NB4 (cell line): ENCODE results near the gene KLHL30.

Experiments used
- DNase-seq: peaks from one replicate; pipeline ENCODE4 v3.0.0; 2010; ENCODE audit warnings: low read depth
- H3K4me3 ChIP-seq: one replicate; pipeline ENCODE4 v1.5.1; 2011; ENCODE audit warnings: mild to moderate bottlenecking, low read depth, low read length, moderate library complexity
- CTCF ChIP-seq: IDR thresholded peaks from one replicate; pipeline ENCODE4 v1.5.1; 2012; ENCODE audit warnings: low read depth, low read length
- MYC ChIP-seq: IDR thresholded peaks from 2 replicates; pipeline ENCODE4 v1.6.1; 2011; ENCODE audit warnings: low read depth, low read length
- POLR2A ChIP-seq: IDR thresholded peaks from 2 replicates; pipeline ENCODE4 v1.6.1; 2011; ENCODE audit warnings: mild to moderate bottlenecking; ENCODE audit not compliant: insufficient read length; ENCODE audit errors: extremely low read depth
- TF ChIP-seq, protein P1 (sequence below): IDR thresholded peaks from 2 replicates; pipeline ENCODE4 v1.6.1; 2011; ENCODE audit warnings: low read depth, low read length

The KLHL30 gene

GRCh38 chr2:238165288-238165921 is 26.9 kb downstream of the KLHL30 start:
- no peak for DNase-seq
- TF ChIP-seq, protein P1, sequence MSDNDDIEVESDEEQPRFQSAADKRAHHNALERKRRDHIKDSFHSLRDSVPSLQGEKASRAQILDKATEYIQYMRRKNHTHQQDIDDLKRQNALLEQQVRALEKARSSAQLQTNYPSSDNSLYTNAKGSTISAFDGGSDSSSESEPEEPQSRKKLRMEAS: no peak
- TF ChIP-seq MYC: no peak
- no peak for TF ChIP-seq CTCF
- TF ChIP-seq POLR2A: no peak
- H3K4me3 ChIP-seq: no peak overlapping the region

GRCh38 chr2:238166391-238167343 is 28.2 kb downstream of the KLHL30 start:
- H3K4me3 ChIP-seq: no peak overlapping the region
- DNase-seq: no peak
- no peak for TF ChIP-seq POLR2A
- TF ChIP-seq, protein P1: no peak
- no peak for TF ChIP-seq CTCF
- no peak for TF ChIP-seq MYC

- no peak overlapping the region for H3K4me3 ChIP-seq
- TF ChIP-seq CTCF (no peak), POLR2A (no peak), MYC (no peak)
- TF ChIP-seq, protein P1: no peak
- DNase-seq: no peak
These were observed 28.9 kb downstream of the KLHL30 start for GRCh38 chr2:238167344-238167715.

- DNase-seq: no peak
- TF ChIP-seq, protein P1: no peak
- TF ChIP-seq MYC (no peak), POLR2A (no peak), CTCF (no peak)
- no peak overlapping the region for H3K4me3 ChIP-seq
These were observed 29.3 kb downstream of the KLHL30 start for GRCh38 chr2:238167761-238168160.

GRCh38 chr2:238168196-238169047 is 30.0 kb downstream of the KLHL30 start:
- H3K4me3 ChIP-seq: no peak overlapping the region
- DNase-seq: no peak
- TF ChIP-seq MYC (no peak), POLR2A (no peak), CTCF (no peak)
- TF ChIP-seq, protein P1: no peak
